Endodermal cell (in vitro differentiated cells): ENCODE results near the gene PSMD4. TPM values are rescaled to one million over a fixed set of nuclear protein-coding genes. Genes with fewer than 3 reads are reported as not detected.
A peak's percentile ranks its signal among the peaks of the same experiment; 100 is the strongest.

Source experiments
- DNase-seq: peaks from one replicate; pipeline ENCODE4 v3.0.0-alpha.2; 2017
- H3K27ac ChIP-seq: 2 replicates; pipeline ENCODE4 v1.5.1; 2013; ENCODE audit warnings: mild to moderate bottlenecking, low read depth, low read length, moderate library complexity
- H3K27me3 ChIP-seq: 2 replicates; pipeline ENCODE4 v1.6.1; 2013; ENCODE audit warnings: mild to moderate bottlenecking, low read length, moderate library complexity; ENCODE audit not compliant: insufficient read depth, control insufficient read depth, poor library complexity, severe bottlenecking
- H3K36me3 ChIP-seq: 2 replicates; pipeline ENCODE4 v1.7.0; 2013; ENCODE audit warnings: mild to moderate bottlenecking, low read length, moderate library complexity; ENCODE audit not compliant: control insufficient read depth, insufficient read depth
- H3K4me1 ChIP-seq: one replicate; pipeline ENCODE4 v1.7.0; 2013; ENCODE audit warnings: low read length; ENCODE audit not compliant: control insufficient read depth, insufficient read depth
- H3K4me3 ChIP-seq: 2 replicates; pipeline ENCODE4 v1.5.1; 2013; ENCODE audit warnings: mild to moderate bottlenecking, low read length, moderate library complexity
- H3K9ac ChIP-seq: 2 replicates; pipeline ENCODE4 v1.6.1; 2013; ENCODE audit warnings: mild to moderate bottlenecking, low read length, moderate library complexity; ENCODE audit not compliant: poor library complexity, severe bottlenecking; ENCODE audit errors: extremely low read depth
- H3K9me3 ChIP-seq: 2 replicates; pipeline ENCODE4 v1.6.1; 2013; ENCODE audit warnings: mild to moderate bottlenecking, low read length, moderate library complexity; ENCODE audit not compliant: control insufficient read depth
- H3K27ac Mint-ChIP-seq: 2 replicates; pipeline ENCODE4 v1.8.0; 2020; ENCODE audit warnings: mixed read lengths
- H3K27me3 Mint-ChIP-seq: 2 replicates; pipeline ENCODE4 v1.8.0; 2021; ENCODE audit warnings: mild to moderate bottlenecking, mixed read lengths; ENCODE audit not compliant: insufficient read depth
- H3K36me3 Mint-ChIP-seq: 2 replicates; pipeline ENCODE4 v1.8.0; 2020; ENCODE audit warnings: low read depth, mixed read lengths
- H3K4me1 Mint-ChIP-seq: 2 replicates; pipeline ENCODE4 v1.8.0; 2020; ENCODE audit warnings: mixed read lengths
- H3K4me3 Mint-ChIP-seq: 2 replicates; pipeline ENCODE4 v1.8.0; 2020; ENCODE audit warnings: mild to moderate bottlenecking, moderate library complexity, mixed read lengths
- H3K9me3 Mint-ChIP-seq: 2 replicates; pipeline ENCODE4 v1.8.0; 2020; ENCODE audit warnings: mild to moderate bottlenecking, mixed read lengths
- CTCF ChIP-seq: fragments of 200-600 bp; sonication (generic); conservative IDR thresholded peaks from 2 replicates; pipeline ENCODE4 v1.5.0; 2021; ENCODE audit warnings: antibody characterized with exemption, mild to moderate bottlenecking
- WGBS, 2 experiments: methylation state at CpG; one replicate each; pipeline versions ENCODE4 v1.1.5 to v1.1.7; 2013; ENCODE audit warnings: missing lambda C conversion rate in 2 of 2, mixed read lengths in 1 of 2; ENCODE audit not compliant: insufficient coverage in 1 of 2, insufficient read length in 1 of 2; 5-methylcytosine and 5-hydroxymethylcytosine counted together
- total RNA-seq, 2 donors: library from RNA; stranded (reverse); fragmentation: NEBNext Ultra II Directional in 1 of 2; extraction: Animal tissue kit (Norgen Biotek cat#: 25700) in 1 of 2; gene quantifications; 2 replicates in 1 of 2; 3 replicates in 1 of 2; pipeline ENCODE4 v1.2.1, GENCODE V29; 2021

The PSMD4 gene
- total RNA-seq, 2 donors from 2014 or later = 188 to 205 TPM

GRCh38 chr1:151309811-151310323, 55.3 kb downstream of the PSMD4 start:
- Histone ChIP-seq H3K27me3 (no peaks in the 10 kb centered on the region), H3K9me3 (no peaks in the 10 kb centered on the region), H3K4me1 (peaks cover 10% of the 10 kb centered on the region), H3K27ac (no peak overlapping the region), H3K4me3 (no peak overlapping the region), H3K36me3 (peaks cover 78% of the 10 kb centered on the region), H3K9ac (no peak overlapping the region)
- peak overlapping the region; percentile 64 for H3K27ac Mint-ChIP-seq
- no peak for TF ChIP-seq CTCF
- H3K4me1 Mint-ChIP-seq = peaks cover 15% of the 10 kb centered on the region
- no peaks in the 10 kb centered on the region for H3K27me3 Mint-ChIP-seq
- 40 to 77% methylated on average over 2 to 7 of the region's 7 CpGs for WGBS, 2 experiments
- H3K36me3 Mint-ChIP-seq = peaks cover 63% of the 10 kb centered on the region
- no peak overlapping the region for H3K4me3 Mint-ChIP-seq
- H3K9me3 Mint-ChIP-seq = no peaks in the 10 kb centered on the region
- DNase-seq = peak; percentile 63

- no peak overlapping the region for H3K27ac ChIP-seq
- Mint-ChIP-seq H3K9me3 (no peaks in the 10 kb centered on the region), H3K27me3 (no peaks in the 10 kb centered on the region), H3K4me3 (no peak overlapping the region), H3K36me3 (peaks cover 59% of the 10 kb centered on the region), H3K27ac (peak overlapping the region; percentile 65), H3K4me1 (peaks cover 15% of the 10 kb centered on the region)
- no peak overlapping the region for H3K4me3 ChIP-seq
- TF ChIP-seq CTCF = no peak
- peaks cover 10% of the 10 kb centered on the region for H3K4me1 ChIP-seq
- DNase-seq = no peak
- WGBS, 2 experiments = 86 to 88% methylated on average over 4 of the region's 4 CpGs
- peaks cover 75% of the 10 kb centered on the region for H3K36me3 ChIP-seq
- H3K9ac ChIP-seq = no peak overlapping the region
- H3K9me3 ChIP-seq = no peaks in the 10 kb centered on the region
- no peaks in the 10 kb centered on the region for H3K27me3 ChIP-seq
Measured at GRCh38 chr1:151311011-151311410, 56.5 kb downstream of the PSMD4 start.

- WGBS, 2 experiments = 79 to 90% methylated on average over 5 to 7 of the region's 7 CpGs
- H3K36me3 Mint-ChIP-seq = peaks cover 53% of the 10 kb centered on the region
Measured at GRCh38 chr1:151311589-151312331, 57.2 kb downstream of the PSMD4 start.

More at GRCh38 chr1:151311589-151312331, 57.2 kb downstream of the PSMD4 start:
- H3K9me3 Mint-ChIP-seq = no peaks in the 10 kb centered on the region
- TF ChIP-seq CTCF = no peak
- H3K4me3 Mint-ChIP-seq = no peak overlapping the region
- H3K4me1 ChIP-seq = peaks cover 10% of the 10 kb centered on the region
- H3K27ac ChIP-seq = peak overlapping the region; percentile 18
- H3K9me3 ChIP-seq = no peaks in the 10 kb centered on the region
- peaks cover 71% of the 10 kb centered on the region for H3K36me3 ChIP-seq
- peak overlapping the region; percentile 65 for H3K27ac Mint-ChIP-seq
- no peak for DNase-seq
- no peak overlapping the region for H3K4me3 ChIP-seq
- H3K27me3 ChIP-seq = no peaks in the 10 kb centered on the region
- peaks cover 15% of the 10 kb centered on the region for H3K4me1 Mint-ChIP-seq
- no peaks in the 10 kb centered on the region for H3K27me3 Mint-ChIP-seq
- no peak overlapping the region for H3K9ac ChIP-seq
